Naive thymus-derived CD8-positive, alpha-beta T cell (primary cell): ENCODE results near the gene AMHR2. TPM values are rescaled to one million over a fixed set of nuclear protein-coding genes. Genes with fewer than 3 reads are reported as not detected.

Experiments used
- ATAC-seq, 2 donors: fragments of 150-1000 bp; cut with Tn5 transposase in 1 of 2; sonication (Bioruptor Pico), chemical (Tn5 transposase) in 1 of 2; 1 replicate in 1 of 2; 2 replicates in 1 of 2; pipeline ENCODE4 v1.10.0; 2021; ENCODE audit warnings: mild to moderate bottlenecking in 2 of 2, moderate library complexity in 2 of 2
- POLR2A ChIA-PET: fragments of 350-600 bp; sonication (Branson Sonifier 250); formaldehyde crosslinking; loops from one replicate; lab custom pipeline; 2021; ENCODE audit warnings: antibody characterized with exemption; lab: Charles Lee
- DNase-seq, 10 donors: peaks; one replicate each; pipeline versions ENCODE4 v3.0.0 to v3.0.0-alpha.2; 2020 to 2022
- H3K27ac Mint-ChIP-seq, 10 donors: one replicate each; pipeline ENCODE4 v1.8.0; 2020 to 2022; ENCODE audit warnings: mild to moderate bottlenecking in 10 of 10, mixed read lengths in 10 of 10, moderate library complexity in 4 of 10, inconsistent platforms in 1 of 10
- H3K27me3 Mint-ChIP-seq, 5 donors: one replicate each; pipeline ENCODE4 v1.8.0; 2021 to 2022; ENCODE audit warnings: mixed read lengths in 5 of 5
- H3K36me3 Mint-ChIP-seq, 3 donors: one replicate each; pipeline ENCODE4 v1.8.0; 2020 to 2022; ENCODE audit warnings: mixed read lengths in 3 of 3, mild to moderate bottlenecking in 2 of 3, inconsistent platforms in 1 of 3
- H3K4me1 Mint-ChIP-seq, 4 donors: one replicate each; pipeline ENCODE4 v1.8.0; 2021 to 2022; ENCODE audit warnings: mixed read lengths in 4 of 4
- H3K4me3 Mint-ChIP-seq, 10 donors: one replicate each; pipeline ENCODE4 v1.8.0; 2020 to 2022; ENCODE audit warnings: mild to moderate bottlenecking in 10 of 10, mixed read lengths in 10 of 10, moderate library complexity in 6 of 10, inconsistent platforms in 1 of 10
- H3K9me3 Mint-ChIP-seq, 9 donors: one replicate each; pipeline ENCODE4 v1.8.0; 2020 to 2022; ENCODE audit warnings: mixed read lengths in 9 of 9, mild to moderate bottlenecking in 3 of 9, inconsistent platforms in 1 of 9, moderate library complexity in 1 of 9
- polyA plus RNA-seq, 3 donors: library from polyadenylated mRNA; unstranded; fragments of 300-500 nt; fragmentation: Illumina TruSeq; gene quantifications; one replicate each; pipeline ENCODE4 v1.2.3, GENCODE V29; 2021
- total RNA-seq, 8 experiments: library from RNA in 2 of 8; stranded (reverse) in 2 of 8; gene quantifications; one replicate each; pipeline ENCODE4 v1.2.3 and lab custom pipeline; 2021 to 2026

AMHR2 gene
- total and polyA plus RNA-seq, 5 experiments from 2014 or later = not detected

GRCh38 chr12:53472056-53472582 is 48.5 kb downstream of the AMHR2 start:
- Mint-ChIP-seq H3K27me3 (no peaks in the 10 kb centered on the region), H3K9me3 (no peaks in the 10 kb centered on the region), H3K27ac (peak overlapping the region in 4 of 10 donors; percentile 16 to 69 (median 38)), H3K4me3 (peak overlapping the region in 1 of 10 donors; percentile 51), H3K36me3 (peaks cover 0 to 99% (median 22%) of the 10 kb centered on the region in 3 donors), H3K4me1 (peaks cover 31 to 58% (median 47%) of the 10 kb centered on the region in 4 donors)
- DNase-seq (no peak), ATAC-seq (no peak)
- POLR2A ChIA-PET = interaction anchor here (0.9 kb wide), 1 partner anchor 20 kb away, joined by 3 read pairs; no protein-coding TSS in a partner anchor

- peak overlapping the region; percentile 44 to 94 (median 84) for H3K27ac Mint-ChIP-seq
- H3K36me3 Mint-ChIP-seq = peaks cover 0 to 99% (median 19%) of the 10 kb centered on the region in 3 donors
- no peaks in the 10 kb centered on the region for H3K9me3 Mint-ChIP-seq
- peaks cover 31 to 59% (median 47%) of the 10 kb centered on the region in 4 donors for H3K4me1 Mint-ChIP-seq
- ATAC-seq (no peak), DNase-seq (no peak)
- no peaks in the 10 kb centered on the region for H3K27me3 Mint-ChIP-seq
- peak overlapping the region in 5 of 10 donors; percentile 7 to 51 (median 31) for H3K4me3 Mint-ChIP-seq
- POLR2A ChIA-PET = interaction anchor here (0.5 to 1.6 kb wide), 7 partner anchors 8 to 52 kb away, joined by 3 to 6 read pairs (median 4); partner anchors contain the start of gene MAP3K12
Measured at GRCh38 chr12:53474077-53474476, 50.4 kb downstream of the AMHR2 start.

DNA sequence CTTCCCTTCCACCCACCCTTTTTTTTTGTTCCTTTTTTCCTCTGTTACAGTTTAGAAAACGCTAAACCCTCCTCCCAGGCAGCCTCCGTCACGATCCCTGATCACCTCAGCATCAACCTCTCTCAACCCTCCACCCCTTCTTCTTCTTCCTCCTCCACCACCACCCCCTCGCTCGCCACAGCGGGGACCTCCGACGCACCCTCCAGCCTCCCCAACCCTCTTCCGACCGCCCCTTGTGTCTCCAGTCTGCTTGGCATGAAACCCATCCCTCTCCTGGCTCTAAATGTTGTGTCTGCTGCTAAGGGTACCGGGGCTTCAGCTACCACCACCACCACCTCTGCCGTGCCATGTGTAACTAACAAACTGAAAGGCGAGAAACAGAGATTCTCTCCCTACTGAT is 51.2 kb downstream of the AMHR2 start:
- DNase-seq = peak in 1 of 10 donors; percentile 18
- Mint-ChIP-seq H3K36me3 (peaks cover 0 to 99% (median 19%) of the 10 kb centered on the region in 3 donors), H3K27ac (peak overlapping the region; percentile 77 to 94 (median 88)), H3K27me3 (no peaks in the 10 kb centered on the region), H3K9me3 (no peaks in the 10 kb centered on the region), H3K4me3 (peak overlapping the region in 9 of 10 donors; percentile 22 to 77 (median 53)), H3K4me1 (peaks cover 31 to 61% (median 47%) of the 10 kb centered on the region in 4 donors)
- POLR2A ChIA-PET = interaction anchor here (0.6 to 3.9 kb wide), 7 partner anchors 10 to 73 kb away, joined by 3 to 14 read pairs (median 5); partner anchors contain the start of genes MAP3K12 and TARBP2
- peak; percentile 38 to 74 for ATAC-seq

DNA sequence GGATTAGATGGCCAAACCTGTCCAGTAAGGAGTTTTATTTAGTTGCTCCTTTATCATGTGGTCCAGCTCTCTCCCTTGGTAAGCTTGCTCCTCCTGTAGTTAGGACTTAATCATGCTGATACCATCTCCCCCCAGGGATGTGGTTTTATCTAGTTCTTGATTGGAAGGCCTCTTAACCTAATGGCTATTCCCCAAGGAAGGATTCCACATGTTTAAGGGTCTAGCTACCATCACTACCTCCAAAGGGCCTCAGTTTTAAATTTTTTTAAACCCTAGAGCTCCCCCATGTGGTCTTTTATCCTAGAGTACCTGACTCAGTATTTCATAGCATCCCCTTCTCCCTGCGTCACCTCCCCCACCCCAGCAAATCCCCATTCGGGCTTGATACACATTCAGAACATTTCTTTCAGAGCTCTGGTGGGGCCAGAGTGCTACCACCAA is 53.1 kb downstream of the AMHR2 start:
- Mint-ChIP-seq H3K36me3 (peaks cover 0 to 98% (median 9%) of the 10 kb centered on the region in 3 donors), H3K4me1 (peaks cover 28 to 49% (median 42%) of the 10 kb centered on the region in 4 donors), H3K9me3 (no peaks in the 10 kb centered on the region), H3K27me3 (no peaks in the 10 kb centered on the region), H3K4me3 (no peak overlapping the region), H3K27ac (peak overlapping the region in 9 of 10 donors; percentile 12 to 87 (median 53))
- DNase-seq = peak in 1 of 10 donors; percentile 23
- peak; percentile 33 to 46 for ATAC-seq
- POLR2A ChIA-PET = interaction anchor here (0.7 to 3.9 kb wide), 2 partner anchors 23 to 88 kb away, joined by 3 to 14 read pairs; partner anchors contain the start of gene MAP3K12

DNA sequence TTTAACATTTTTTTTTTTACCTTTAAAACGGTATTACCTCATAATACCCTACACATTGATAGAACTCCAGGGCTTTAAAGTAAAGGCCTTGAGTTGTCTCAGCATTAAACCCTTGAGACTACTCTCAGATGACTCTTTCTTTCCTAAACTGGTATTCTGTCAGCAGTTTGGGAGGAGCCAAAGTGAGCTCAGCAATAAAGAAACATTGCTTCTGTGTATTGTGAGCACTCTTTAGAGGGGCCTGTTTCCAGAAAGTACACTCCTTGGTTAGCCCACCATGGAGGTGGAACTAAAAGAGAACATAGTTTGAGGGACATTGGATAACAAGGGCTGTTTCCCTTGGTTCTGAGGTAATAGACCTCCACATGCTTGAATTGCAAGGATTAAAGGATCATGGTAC is 55.2 kb downstream of the AMHR2 start:
- H3K27me3 Mint-ChIP-seq = no peaks in the 10 kb centered on the region
- H3K4me3 Mint-ChIP-seq = no peak overlapping the region
- peaks cover 19 to 37% (median 28%) of the 10 kb centered on the region in 4 donors for H3K4me1 Mint-ChIP-seq
- DNase-seq = no peak
- peak overlapping the region in 3 of 10 donors; percentile 50 to 63 (median 51) for H3K27ac Mint-ChIP-seq
- POLR2A ChIA-PET = interaction anchor here (0.9 to 3.9 kb wide), 3 partner anchors 10 to 21 kb away, joined by 3 to 14 read pairs (median 6); partner anchors contain the start of gene MAP3K12
- no peak for ATAC-seq
- peaks cover 0 to 93% (median 6%) of the 10 kb centered on the region in 3 donors for H3K36me3 Mint-ChIP-seq
- H3K9me3 Mint-ChIP-seq = no peaks in the 10 kb centered on the region

GRCh38 chr12:53479331-53479730 is 55.7 kb downstream of the AMHR2 start:
- Mint-ChIP-seq H3K4me1 (peaks cover 15 to 32% (median 24%) of the 10 kb centered on the region in 4 donors), H3K36me3 (peaks cover 0 to 91% (median 5%) of the 10 kb centered on the region in 3 donors), H3K27ac (peak overlapping the region in 4 of 10 donors; percentile 50 to 63 (median 57)), H3K27me3 (no peaks in the 10 kb centered on the region), H3K9me3 (no peaks in the 10 kb centered on the region), H3K4me3 (no peak overlapping the region)
- ATAC-seq (no peak), DNase-seq (no peak)
- POLR2A ChIA-PET = no interaction called here

DNA sequence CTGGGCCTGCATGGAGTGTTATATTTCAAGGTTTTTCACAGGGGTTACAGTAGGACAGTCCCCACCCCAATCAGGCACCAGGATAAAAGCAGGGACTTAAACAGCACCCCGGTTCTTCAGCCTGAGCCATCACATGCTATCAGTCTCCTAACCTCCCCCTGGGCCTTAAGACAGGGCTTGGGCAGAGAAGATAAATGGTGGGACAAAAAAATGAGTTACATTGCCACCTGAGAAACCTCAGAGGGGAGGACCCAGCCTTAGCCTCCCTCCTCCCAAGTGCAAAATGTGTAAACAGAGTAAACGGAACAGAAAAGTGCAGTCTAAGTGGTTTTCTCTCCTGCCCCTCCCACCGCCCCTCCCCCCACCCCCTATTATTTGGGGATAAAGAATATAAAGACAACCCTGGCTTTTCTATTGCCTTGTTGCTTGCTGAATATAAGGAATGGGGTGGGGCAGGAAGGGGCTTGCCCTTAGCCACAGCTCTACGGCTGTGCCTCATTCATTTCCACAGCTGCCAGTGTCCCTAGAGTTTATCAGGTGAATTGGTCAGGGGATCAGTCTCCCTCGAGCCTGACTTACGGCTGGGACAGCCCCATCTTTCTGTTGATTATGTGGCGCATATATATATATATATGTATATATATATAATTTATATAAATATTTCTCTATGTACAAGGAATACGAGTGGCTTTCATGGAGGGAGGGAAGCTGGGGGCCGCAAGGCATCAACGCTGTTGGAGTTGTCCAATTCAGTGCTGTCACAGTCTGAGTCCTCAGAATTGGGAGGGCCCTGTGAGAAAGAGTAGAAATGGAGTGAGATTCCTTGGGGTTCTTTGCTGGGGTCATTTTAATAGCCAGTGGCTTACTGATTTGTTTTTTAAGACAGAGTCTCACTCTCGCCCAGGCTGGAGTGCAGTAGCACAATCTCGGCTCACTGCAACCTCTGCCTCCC is 57.1 kb downstream of the AMHR2 start:
- POLR2A ChIA-PET = interaction anchor here (1.0 to 1.7 kb wide), 4 partner anchors 13 to 22 kb away, joined by 3 to 6 read pairs (median 4); partner anchors contain the start of gene TARBP2
- ATAC-seq = no peak
- H3K27ac Mint-ChIP-seq = peak overlapping the region in 2 of 10 donors; percentile 17 to 40
- no peak for DNase-seq
- H3K27me3 Mint-ChIP-seq = no peaks in the 10 kb centered on the region
- peaks cover 0 to 91% (median 5%) of the 10 kb centered on the region in 3 donors for H3K36me3 Mint-ChIP-seq
- peaks cover 5 to 20% (median 14%) of the 10 kb centered on the region in 4 donors for H3K4me1 Mint-ChIP-seq
- H3K9me3 Mint-ChIP-seq = no peaks in the 10 kb centered on the region
- no peak overlapping the region for H3K4me3 Mint-ChIP-seq

Other genes starting within 250 kb of the AMHR2 start
- 100 to 1,000 TPM; 112 to 113 TPM for gene ZNF740, start 243.1 kb upstream of the AMHR2 start, total RNA-seq
- 1 to 10 TPM; 2.8 to 3.5 (median 3.1) TPM for gene ZNF740, start 243.1 kb upstream of the AMHR2 start, polyA plus RNA-seq
- gene CSAD, start 242.9 kb upstream of the AMHR2 start, total RNA-seq = 10 to 100 TPM; 50.8 to 53.4 TPM
- gene CSAD, start 242.9 kb upstream of the AMHR2 start, polyA plus RNA-seq = 1 to 10 TPM; 1.1 to 1.3 (median 1.2) TPM
- gene ITGB7, start 216.6 kb upstream of the AMHR2 start, total RNA-seq = 100 to 1,000 TPM; 353 to 362 TPM
- gene ITGB7, start 216.6 kb upstream of the AMHR2 start, polyA plus RNA-seq = 100 to 1,000 TPM; 202 to 219 (median 206) TPM
- gene RARG, start 191.6 kb upstream of the AMHR2 start, total RNA-seq = 10 to 100 TPM; 57.8 to 60.4 TPM
- 10 to 100 TPM in 1 of 3 donors, 1 to 10 TPM in 2; 1.6 to 12.7 (median 3.8) TPM for gene RARG, start 191.6 kb upstream of the AMHR2 start, polyA plus RNA-seq
- gene ESPL1, start 155.6 kb upstream of the AMHR2 start, total RNA-seq = under 1 TPM; 0.27 to 0.81 TPM
- gene ESPL1, start 155.6 kb upstream of the AMHR2 start, polyA plus RNA-seq = not detected
- gene PFDN5, start 128.3 kb upstream of the AMHR2 start, total RNA-seq = 100 to 1,000 TPM; 663 to 692 TPM
- 1,000 to 10,000 TPM; 1,657 to 1,928 (median 1,896) TPM for gene PFDN5, start 128.3 kb upstream of the AMHR2 start, polyA plus RNA-seq
- gene MYG1, start 124.2 kb upstream of the AMHR2 start, total RNA-seq = 10 to 100 TPM; 48.3 to 53.5 TPM
- 10 to 100 TPM; 64.4 to 81.2 (median 68.6) TPM for gene MYG1, start 124.2 kb upstream of the AMHR2 start, polyA plus RNA-seq
- gene AAAS, start 102.2 kb upstream of the AMHR2 start, total RNA-seq = 10 to 100 TPM; 66.8 to 68.2 TPM
- 10 to 100 TPM; 34.1 to 57.2 (median 39.3) TPM for gene AAAS, start 102.2 kb upstream of the AMHR2 start, polyA plus RNA-seq
- not detected for gene SP7, start 87.5 kb upstream of the AMHR2 start, total RNA-seq
- gene SP7, start 87.5 kb upstream of the AMHR2 start, polyA plus RNA-seq = under 1 TPM in 1 of 3 donors, not detected in 2; 0.05 TPM
- 100 to 1,000 TPM; 104 TPM for gene SP1, start 43.7 kb upstream of the AMHR2 start, total RNA-seq
- gene SP1, start 43.7 kb upstream of the AMHR2 start, polyA plus RNA-seq = 10 to 100 TPM in 1 of 3 donors, 1 to 10 TPM in 2; 8.5 to 10.4 (median 9.4) TPM
- 100 to 1,000 TPM; 215 to 217 TPM for gene PRR13, start 17.9 kb downstream of the AMHR2 start, total RNA-seq
- gene PRR13, start 17.9 kb downstream of the AMHR2 start, polyA plus RNA-seq = 100 to 1,000 TPM; 513 to 535 (median 534) TPM
- gene PCBP2, start 28.2 kb downstream of the AMHR2 start, total RNA-seq = 100 to 1,000 TPM; 858 to 917 TPM
- gene PCBP2, start 28.2 kb downstream of the AMHR2 start, polyA plus RNA-seq = 100 to 1,000 TPM; 143 to 157 (median 152) TPM
- gene MAP3K12, start 75.6 kb downstream of the AMHR2 start, total RNA-seq = 10 to 100 TPM; 17.2 to 23.8 TPM
- 1 to 10 TPM; 2.4 to 3.9 (median 3.4) TPM for gene MAP3K12, start 75.6 kb downstream of the AMHR2 start, polyA plus RNA-seq
- 10 to 100 TPM; 45.2 to 46.1 TPM for gene TARBP2, start 77.4 kb downstream of the AMHR2 start, total RNA-seq
- 10 to 100 TPM; 27.0 to 32.1 (median 27.9) TPM for gene TARBP2, start 77.4 kb downstream of the AMHR2 start, polyA plus RNA-seq
- not detected for gene NPFF, start 83.6 kb downstream of the AMHR2 start, total RNA-seq
- not detected for gene NPFF, start 83.6 kb downstream of the AMHR2 start, polyA plus RNA-seq
- gene ATF7, start 202.5 kb downstream of the AMHR2 start, total RNA-seq = 10 to 100 TPM; 25.8 to 30.4 TPM
- 10 to 100 TPM; 13.0 to 19.2 (median 13.7) TPM for gene ATF7, start 202.5 kb downstream of the AMHR2 start, polyA plus RNA-seq